Astrocyte (in vitro differentiated cells and primary cell): ENCODE results near the gene SDK1.

Experiments
- EZH2 ChIP-seq: IDR thresholded peaks from 2 replicates; pipeline ENCODE4 v1.6.1; 2012; ENCODE audit warnings: mild to moderate bottlenecking, low read length, inconsistent platforms; ENCODE audit not compliant: insufficient read depth
- TF ChIP-seq, protein P1 (sequence below): IDR thresholded peaks from 2 replicates; pipeline ENCODE4 v1.5.1; 2011; ENCODE audit warnings: low read depth, mild to moderate bottlenecking, inconsistent platforms, low read length, moderate library complexity; ENCODE audit not compliant: insufficient read depth

DNA sequence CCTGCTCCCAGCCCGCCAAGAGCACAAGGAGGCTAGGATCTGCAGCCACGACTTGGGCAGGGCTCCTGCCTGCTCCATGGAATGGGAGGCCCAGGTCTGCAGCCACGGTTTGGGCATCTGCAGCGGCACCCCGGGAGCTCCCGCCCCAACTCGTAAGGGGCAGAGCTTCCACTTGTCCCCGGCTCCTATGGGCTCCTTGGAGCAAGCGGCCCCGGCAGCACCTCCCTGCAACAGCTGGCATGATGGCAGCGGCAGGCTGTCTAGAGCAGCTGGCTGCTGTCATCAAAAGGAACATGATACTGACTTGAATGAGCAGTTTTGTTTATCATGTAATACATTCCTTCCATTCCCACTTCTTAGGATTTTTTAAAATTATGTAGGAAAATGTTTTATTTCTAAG is 697.0 kb downstream of the SDK1 start:
- TF ChIP-seq, protein P1, sequence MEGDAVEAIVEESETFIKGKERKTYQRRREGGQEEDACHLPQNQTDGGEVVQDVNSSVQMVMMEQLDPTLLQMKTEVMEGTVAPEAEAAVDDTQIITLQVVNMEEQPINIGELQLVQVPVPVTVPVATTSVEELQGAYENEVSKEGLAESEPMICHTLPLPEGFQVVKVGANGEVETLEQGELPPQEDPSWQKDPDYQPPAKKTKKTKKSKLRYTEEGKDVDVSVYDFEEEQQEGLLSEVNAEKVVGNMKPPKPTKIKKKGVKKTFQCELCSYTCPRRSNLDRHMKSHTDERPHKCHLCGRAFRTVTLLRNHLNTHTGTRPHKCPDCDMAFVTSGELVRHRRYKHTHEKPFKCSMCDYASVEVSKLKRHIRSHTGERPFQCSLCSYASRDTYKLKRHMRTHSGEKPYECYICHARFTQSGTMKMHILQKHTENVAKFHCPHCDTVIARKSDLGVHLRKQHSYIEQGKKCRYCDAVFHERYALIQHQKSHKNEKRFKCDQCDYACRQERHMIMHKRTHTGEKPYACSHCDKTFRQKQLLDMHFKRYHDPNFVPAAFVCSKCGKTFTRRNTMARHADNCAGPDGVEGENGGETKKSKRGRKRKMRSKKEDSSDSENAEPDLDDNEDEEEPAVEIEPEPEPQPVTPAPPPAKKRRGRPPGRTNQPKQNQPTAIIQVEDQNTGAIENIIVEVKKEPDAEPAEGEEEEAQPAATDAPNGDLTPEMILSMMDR, result no peak
- TF ChIP-seq EZH2, result no peak
